Stomach (tissue), 9 donors: ENCODE measurements around the gene DGKD. TPM values are rescaled to one million over a fixed set of nuclear protein-coding genes. Genes with fewer than 3 reads are reported as not detected.
A peak's percentile ranks its signal among the peaks of the same experiment; 100 is the strongest.

Experiments
- DNase-seq, 2 donors: peaks; one replicate each; pipeline versions ENCODE4 v3.0.0 to v3.0.0-alpha.2; 2013 to 2019
- H3K27ac ChIP-seq, 5 donors: fragments of 200-600 bp in 4 of 5; sonication (generic) in 4 of 5; one replicate each; pipeline ENCODE4 v1.5.1; 2013 to 2019; ENCODE audit warnings: mild to moderate bottlenecking in 1 of 5, moderate library complexity in 1 of 5
- H3K27me3 ChIP-seq, 3 donors: fragments of 200-600 bp; sonication (generic); one replicate each; pipeline ENCODE4 v1.5.1; 2017 to 2019; ENCODE audit warnings: mixed run types in 1 of 3
- H3K36me3 ChIP-seq, 4 donors: fragments of 200-600 bp; sonication (generic); 1 replicate in 3 of 4; 2 replicates in 1 of 4; pipeline ENCODE4 v1.5.1; 2016 to 2019
- H3K4me1 ChIP-seq, 4 donors: fragments of 200-600 bp; sonication (generic); one replicate each; pipeline ENCODE4 v1.5.1; 2016 to 2019
- H3K4me3 ChIP-seq, 4 donors: fragments of 200-600 bp; sonication (generic) in 3 of 4; one replicate each; pipeline ENCODE4 v1.5.1; 2016 to 2019; ENCODE audit warnings: mild to moderate bottlenecking in 1 of 4
- H3K9me3 ChIP-seq, 4 donors: fragments of 200-600 bp; sonication (generic); one replicate each; pipeline ENCODE4 v1.5.1; 2016 to 2019
- CTCF ChIP-seq, 7 experiments: fragments of 450-650 bp in 4 of 7; fragments of 200-600 bp in 3 of 7; sonication (generic) in 3 of 7; IDR thresholded peaks; one replicate each; pipeline ENCODE4 v1.5.1; 2016 to 2019; ENCODE audit warnings: antibody characterized with exemption in 7 of 7, control low read depth in 2 of 7, mild to moderate bottlenecking in 1 of 7
- EP300 ChIP-seq: sonication (generic); formaldehyde crosslinking; IDR thresholded peaks from one replicate; pipeline ENCODE4 v1.6.1; 2017; ENCODE audit warnings: antibody characterized with exemption
- POLR2A ChIP-seq, 4 donors: fragments of 450-650 bp; IDR thresholded peaks; one replicate each; pipeline ENCODE4 v1.6.1; 2016; ENCODE audit warnings: antibody characterized with exemption in 4 of 4, control low read depth in 2 of 4, mild to moderate bottlenecking in 1 of 4, moderate library complexity in 1 of 4
- POLR2AphosphoS5 ChIP-seq, 3 donors: sonication (generic); formaldehyde crosslinking; IDR thresholded peaks; one replicate each; pipeline ENCODE4 v1.6.1; 2016; ENCODE audit warnings: antibody characterized with exemption in 3 of 3
- WGBS, 5 donors: extraction: QIAGEN DNeasy Blood & Tissue Kit in 3 of 5; methylation state at CpG; one replicate each; pipeline versions ENCODE4 v1.1.5 to v1.1.7; 2013 to 2018; 5-methylcytosine and 5-hydroxymethylcytosine counted together
- intact Hi-C: fragments of 100-400 bp; cut with DNase I; formaldehyde crosslinking; loops from one replicate; pipeline ENCODE4 v1.15.1; 2023; ENCODE audit warnings: low total_unique reads
- polyA plus RNA-seq, 3 donors: library from polyadenylated mRNA; stranded (reverse); fragments of 200-250 nt; gene quantifications; one replicate each; pipeline ENCODE4 v1.2.3, GENCODE V29; 2013
- total RNA-seq, 5 donors: library from RNA; depleted of rRNA; stranded (reverse); fragments of >200 nt; gene quantifications; one replicate each; pipeline versions ENCODE4 v1.1.0 to v1.2.3, GENCODE V29; 2014 to 2016
- donor health status: healthy with polysubstance abuse.
- donor health status: Bipolar disorder and iron deficiency.
- donor health status: healthy.

The DGKD gene
- total and polyA plus RNA-seq, 8 donors, result 21.9 to 471 (median 202) TPM

DNA sequence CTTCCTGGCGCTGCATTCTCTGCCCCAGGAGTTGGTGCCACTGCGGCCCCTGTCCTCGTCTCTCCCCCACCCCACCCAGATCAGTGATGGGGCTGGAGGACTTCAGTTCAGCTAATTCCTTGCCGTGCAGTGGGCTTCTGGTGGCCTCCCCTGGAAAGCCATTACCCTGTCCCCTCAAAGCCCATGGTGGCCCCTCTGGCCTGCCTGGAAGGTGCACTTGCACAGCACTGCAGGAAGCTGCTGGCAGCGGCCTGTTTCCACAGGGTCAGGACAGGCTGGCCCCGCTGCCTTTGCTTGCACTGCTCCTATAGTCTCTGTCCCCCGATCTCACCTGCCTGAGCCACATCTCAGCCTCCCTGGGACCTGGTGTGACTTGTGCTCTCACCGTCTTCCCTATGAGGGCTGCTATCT lies 107.2 kb downstream of the DGKD start:
- TF ChIP-seq POLR2AphosphoS5 (IDR thresholded peaks at IDR 0.05), result no peak
- no peak for TF ChIP-seq CTCF (IDR thresholded peaks at IDR 0.05)
- TF ChIP-seq EP300, result no peak
- TF ChIP-seq POLR2A (IDR thresholded peaks at IDR 0.05), result peak in 1 of 4 donors; percentile 11
- Histone ChIP-seq H3K9me3 (no peaks in the 10 kb centered on the region), H3K36me3 (peaks cover 84 to 100% (median 100%) of the 10 kb centered on the region in 4 donors), H3K4me3 (no peak overlapping the region), H3K27me3 (no peaks in the 10 kb centered on the region), H3K27ac (peak overlapping the region; percentile 64 to 90 (median 79)), H3K4me1 (peaks cover 9 to 50% (median 24%) of the 10 kb centered on the region in 4 donors)
- WGBS, 5 donors, result 51 to 78% (median 69%) methylated on average over 7 to 8 of the region's 8 CpGs
- intact Hi-C loops, result no loop called here
- no peak for DNase-seq

DNA sequence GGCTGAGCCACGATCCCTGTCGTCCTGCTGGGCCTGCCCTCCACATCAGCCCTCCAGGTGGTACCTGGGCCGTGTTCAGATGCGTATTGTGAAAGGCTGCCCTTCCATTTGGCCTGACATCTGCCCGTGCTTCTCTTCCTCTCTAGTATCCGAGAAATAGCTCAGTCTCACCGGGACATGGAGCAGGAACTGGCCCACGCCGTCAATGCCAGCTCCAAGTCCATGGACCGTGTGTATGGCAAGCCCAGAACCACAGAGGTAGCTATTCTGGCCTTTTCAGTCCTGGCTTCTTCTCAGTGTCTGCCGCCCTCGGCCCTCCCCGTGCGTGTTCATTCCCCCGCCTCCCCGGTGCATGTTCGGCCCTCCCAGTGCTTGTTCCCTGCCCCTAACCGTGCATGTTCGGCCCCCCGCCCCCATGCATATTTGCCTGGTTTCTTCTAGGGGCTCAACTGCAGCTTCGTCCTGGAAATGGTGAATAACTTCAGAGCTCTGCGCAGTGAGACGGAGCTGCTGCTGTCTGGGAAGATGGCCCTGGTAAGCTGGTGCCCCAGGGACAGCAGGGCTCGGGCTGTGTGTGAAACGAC lies 108.0 kb downstream of the DGKD start:
- no peak for TF ChIP-seq POLR2A (IDR thresholded peaks at IDR 0.05)
- TF ChIP-seq POLR2AphosphoS5 (IDR thresholded peaks at IDR 0.05), result no peak
- no peak for TF ChIP-seq EP300
- TF ChIP-seq CTCF (IDR thresholded peaks at IDR 0.05), result no peak
- Histone ChIP-seq H3K36me3 (peaks cover 84 to 100% (median 100%) of the 10 kb centered on the region in 4 donors), H3K27me3 (no peaks in the 10 kb centered on the region), H3K27ac (peak overlapping the region; percentile 8 to 81 (median 76)), H3K9me3 (no peaks in the 10 kb centered on the region), H3K4me3 (no peak overlapping the region), H3K4me1 (peaks cover 9 to 50% (median 24%) of the 10 kb centered on the region in 4 donors)
- DNase-seq, result no peak
- WGBS, 5 donors, result 83 to 90% (median 88%) methylated on average over 25 of the region's 25 CpGs
- intact Hi-C loops, result no loop called here

DNA sequence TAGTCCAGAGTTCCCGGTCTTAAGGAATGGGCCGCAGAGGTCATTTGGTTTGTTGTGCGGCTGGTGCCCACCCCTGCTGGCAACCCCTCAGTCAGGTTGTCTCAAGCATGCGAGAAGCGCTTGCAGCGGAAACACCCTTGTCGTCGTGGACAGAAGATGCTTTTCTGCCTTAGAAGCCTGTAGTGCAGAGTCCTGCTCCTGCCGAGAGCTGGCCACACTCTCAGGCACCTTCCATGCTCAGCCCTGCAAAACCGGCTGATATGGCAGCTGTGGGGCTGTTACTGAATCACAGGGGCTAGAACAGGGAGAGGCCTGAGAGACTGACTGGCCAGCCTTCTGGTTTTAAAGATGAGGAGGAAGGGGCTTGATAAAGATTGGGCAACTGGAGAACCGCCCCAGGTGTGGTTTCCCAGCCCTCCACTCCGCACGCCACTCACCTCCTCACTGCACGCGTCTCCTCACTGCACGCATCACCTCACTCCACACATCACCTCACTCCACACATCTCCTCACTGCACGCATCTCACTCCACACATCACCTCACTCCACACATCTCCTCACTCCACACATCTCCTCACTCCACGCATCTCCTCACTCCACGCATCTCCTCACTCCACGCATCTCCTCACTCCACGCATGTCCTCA lies 108.7 kb downstream of the DGKD start:
- DNase-seq, result no peak
- TF ChIP-seq POLR2A (IDR thresholded peaks at IDR 0.05) (no peak), POLR2AphosphoS5 (IDR thresholded peaks at IDR 0.05) (no peak), CTCF (IDR thresholded peaks at IDR 0.05) (no peak), EP300 (no peak)
- no peaks in the 10 kb centered on the region for H3K27me3 ChIP-seq
- H3K4me3 ChIP-seq, result no peak overlapping the region
- H3K4me1 ChIP-seq, result peaks cover 9 to 50% (median 24%) of the 10 kb centered on the region in 4 donors
- intact Hi-C loops, result no loop called here
- H3K36me3 ChIP-seq, result peaks cover 85 to 100% (median 100%) of the 10 kb centered on the region in 4 donors
- 84 to 89% (median 87%) methylated on average over 18 to 21 of the region's 21 CpGs for WGBS, 5 donors
- H3K9me3 ChIP-seq, result no peaks in the 10 kb centered on the region
- peak overlapping the region in 2 of 5 donors; percentile 76 to 79 for H3K27ac ChIP-seq

DNA sequence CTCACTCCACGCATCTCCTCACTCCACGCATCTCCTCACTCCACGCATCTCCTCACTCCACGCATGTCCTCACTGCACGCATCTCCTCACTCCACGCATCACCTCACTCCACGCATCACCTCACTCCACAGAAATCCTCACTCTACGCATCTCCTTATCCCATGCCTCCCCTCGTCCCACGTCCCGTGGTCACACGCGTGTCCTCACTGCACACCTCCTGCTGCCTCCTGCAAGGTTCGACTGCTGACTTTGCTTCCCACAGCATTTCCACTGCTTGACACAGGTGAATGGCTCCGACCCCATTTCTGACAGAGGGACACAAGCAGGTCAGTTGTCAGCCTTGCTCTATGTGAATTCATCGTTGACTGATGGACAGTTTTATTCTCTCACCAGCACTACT lies 109.3 kb downstream of the DGKD start:
- H3K27me3 ChIP-seq, result no peaks in the 10 kb centered on the region
- H3K36me3 ChIP-seq, result peaks cover 85 to 100% (median 100%) of the 10 kb centered on the region in 4 donors
- peak overlapping the region in 2 of 5 donors; percentile 62 to 74 for H3K27ac ChIP-seq
- WGBS, 5 donors, result 89 to 95% (median 90%) methylated on average over 16 of the region's 16 CpGs
- H3K9me3 ChIP-seq, result no peaks in the 10 kb centered on the region
- intact Hi-C loops, result no loop called here
- peaks cover 9 to 50% (median 24%) of the 10 kb centered on the region in 4 donors for H3K4me1 ChIP-seq
- TF ChIP-seq EP300 (no peak), CTCF (IDR thresholded peaks at IDR 0.05) (no peak), POLR2A (IDR thresholded peaks at IDR 0.05) (no peak), POLR2AphosphoS5 (IDR thresholded peaks at IDR 0.05) (no peak)
- H3K4me3 ChIP-seq, result no peak overlapping the region
- DNase-seq, result no peak
